Brain microvascular endothelial cell (primary cell): ENCODE results near the gene CCDC150.
"Not testable (repeated sequence)": the region's sequence is repeated elsewhere in the genome, so short reads cannot be mapped to it uniquely, and the experiment has no call there.

Experiments used
- DNase-seq: peaks from one replicate; pipeline ENCODE4 v3.0.0-alpha.2; 2020
- H3K27ac ChIP-seq: fragments of 250-450 bp; sonication (Bioruptor Pico); 2 replicates; pipeline ENCODE4 v1.5.1; 2020; ENCODE audit warnings: mild to moderate bottlenecking, moderate library complexity
- H3K27me3 ChIP-seq: fragments of 250-450 bp; sonication (Bioruptor Pico); replicated peaks from 2 replicates; pipeline ENCODE4 v1.5.1; 2020; ENCODE audit warnings: mild to moderate bottlenecking
- H3K36me3 ChIP-seq: fragments of 250-450 bp; sonication (Bioruptor Pico); replicated peaks from 2 replicates; pipeline ENCODE4 v1.5.1; 2020; ENCODE audit warnings: mild to moderate bottlenecking
- H3K4me3 ChIP-seq: 2 replicates; pipeline ENCODE4 v1.5.1; 2011; ENCODE audit warnings: low read depth, mild to moderate bottlenecking, control low read depth, low read length, moderate library complexity
- CTCF ChIP-seq: IDR thresholded peaks from 2 replicates; pipeline ENCODE4 v1.5.1; 2011; ENCODE audit warnings: low read depth, mild to moderate bottlenecking, moderate library complexity, low read length, control low read depth, inconsistent platforms; ENCODE audit errors: missing control alignments
- in situ Hi-C: cut with HindIII; loops from 2 replicates; pipeline ENCODE4 v1.10.0; 2017; ENCODE audit warnings: low sequenced_read_pairs, low pct_ligation_motif_present

CCDC150 gene

DNA sequence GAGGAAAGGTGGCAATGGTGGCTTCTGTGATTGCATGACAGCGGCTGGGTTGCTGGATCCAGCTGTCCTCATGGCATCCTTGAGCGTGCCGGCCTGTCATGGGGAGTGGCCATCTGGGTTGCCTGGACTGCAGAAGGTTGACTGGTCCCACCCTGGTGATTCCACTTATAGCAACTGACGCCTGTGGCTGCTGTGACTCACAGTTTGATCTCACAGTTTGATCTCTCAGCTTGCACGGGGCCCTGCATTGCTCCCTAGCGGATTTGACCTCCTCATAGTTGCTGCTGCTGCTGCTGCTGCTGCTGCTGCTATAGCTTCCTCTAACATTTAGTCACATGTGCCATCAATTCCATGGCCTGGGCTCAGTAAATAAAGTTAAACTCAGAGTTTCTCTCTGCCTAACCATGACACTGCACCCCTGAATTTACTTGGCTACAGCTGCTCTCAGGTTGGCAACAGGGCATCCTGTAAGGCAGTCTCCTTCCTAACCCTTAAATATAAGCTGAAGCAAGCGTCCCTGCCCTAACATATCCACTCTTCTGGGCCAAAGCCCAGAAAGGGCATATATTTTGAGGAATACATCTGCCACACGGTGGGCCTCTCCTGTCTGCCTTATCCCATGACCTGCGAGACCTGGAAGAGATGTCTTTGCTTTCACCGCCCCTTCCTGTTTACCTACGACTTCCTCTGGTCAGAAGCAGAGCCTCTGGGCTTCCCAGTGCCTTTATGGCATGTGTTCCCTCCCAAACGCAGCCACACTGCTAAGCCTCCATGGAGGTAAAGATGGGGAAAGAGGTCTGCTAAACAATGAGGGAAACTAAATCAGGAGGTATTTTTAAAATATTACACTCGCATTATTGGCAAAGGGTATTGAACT lies 37.8 kb upstream of the CCDC150 start:
- Histone ChIP-seq H3K27ac (peak overlapping the region; percentile 85), H3K27me3 (no peaks in the 10 kb centered on the region), H3K4me3 (no peak overlapping the region), H3K36me3 (no peaks in the 10 kb centered on the region)
- DNase-seq: peak; percentile 99
- in situ Hi-C loops: no loop called here
- peak; percentile 45 for TF ChIP-seq CTCF

DNA sequence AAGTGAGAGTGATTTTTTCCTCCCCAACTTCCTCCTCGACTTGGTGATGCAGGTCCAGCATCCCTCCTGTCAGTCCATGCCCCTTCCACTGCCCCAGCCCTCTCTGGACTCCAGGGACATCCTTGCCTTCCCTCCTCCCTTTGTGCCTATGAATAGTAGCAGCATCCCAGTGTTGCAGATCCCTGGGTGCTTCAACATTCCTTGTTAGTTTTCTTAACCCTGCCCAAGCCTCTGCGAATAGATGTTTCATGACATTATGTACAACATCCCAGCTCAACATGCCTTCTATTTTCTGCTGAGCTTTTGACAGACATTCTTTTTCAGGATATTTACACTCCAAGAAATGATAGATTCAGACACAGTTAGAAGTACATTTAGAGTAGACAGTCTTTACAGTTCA lies 35.3 kb upstream of the CCDC150 start:
- Histone ChIP-seq H3K36me3 (no peaks in the 10 kb centered on the region), H3K4me3 (no peak overlapping the region), H3K27ac (no peak overlapping the region), H3K27me3 (no peaks in the 10 kb centered on the region)
- peak; percentile 25 for DNase-seq
- in situ Hi-C loops: no loop called here
- no peak for TF ChIP-seq CTCF

DNA sequence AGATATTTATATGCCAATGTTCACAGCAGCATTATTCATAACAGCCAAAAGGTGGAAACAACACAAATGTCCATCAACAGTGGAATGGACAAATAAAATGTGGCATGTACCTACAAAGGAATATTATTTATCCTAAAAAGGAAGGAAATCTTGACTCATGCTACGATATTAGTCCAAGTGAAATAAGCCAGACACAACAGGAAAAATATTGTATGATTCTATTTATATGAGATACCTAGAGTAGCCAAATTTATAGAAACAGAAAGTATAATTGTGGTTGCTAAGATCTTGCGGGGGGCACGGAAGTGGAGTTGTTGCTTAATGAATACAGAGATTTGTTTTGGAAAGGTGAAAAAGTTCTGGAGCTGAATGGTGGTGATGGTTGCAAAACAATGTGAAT lies 33.0 kb upstream of the CCDC150 start:
- Histone ChIP-seq H3K4me3 (no peak overlapping the region), H3K27me3 (no peaks in the 10 kb centered on the region), H3K36me3 (no peaks in the 10 kb centered on the region), H3K27ac (no peak overlapping the region)
- DNase-seq: no peak
- in situ Hi-C loops: no loop called here
- no peak for TF ChIP-seq CTCF

GRCh38 chr2:196607073-196607472 lies 32.4 kb upstream of the CCDC150 start:
- in situ Hi-C loops: no loop called here
- H3K27me3 ChIP-seq: no peaks in the 10 kb centered on the region
- H3K4me3 ChIP-seq: no peak overlapping the region
- no peak for TF ChIP-seq CTCF
- DNase-seq: peak; percentile 34
- H3K36me3 ChIP-seq: no peaks in the 10 kb centered on the region
- no peak overlapping the region for H3K27ac ChIP-seq

GRCh38 chr2:196607896-196608295 lies 31.6 kb upstream of the CCDC150 start:
- peak; percentile 60 for DNase-seq
- H3K27ac ChIP-seq, in situ Hi-C loops, H3K36me3 ChIP-seq, H3K4me3 ChIP-seq, H3K27me3 ChIP-seq: not testable (repeated sequence)

DNA sequence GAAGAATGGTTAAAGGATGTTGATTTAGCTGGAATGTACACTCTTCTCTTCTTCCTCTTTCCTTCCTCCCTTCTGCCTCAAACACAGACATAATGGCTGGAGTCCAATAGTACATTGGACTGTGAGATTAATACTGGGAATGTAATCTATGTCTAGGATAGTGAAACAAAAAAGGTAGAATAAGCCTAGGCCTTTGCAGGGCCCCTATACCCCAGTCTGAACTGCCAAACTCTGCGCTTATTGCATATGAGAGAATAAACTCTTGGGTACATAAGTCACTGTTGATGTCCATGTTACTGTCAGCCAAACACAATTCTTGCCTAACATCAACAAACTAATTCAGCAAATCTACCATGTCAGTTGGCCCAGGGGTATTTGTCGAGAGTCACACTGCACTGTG lies 29.7 kb upstream of the CCDC150 start:
- no peak for TF ChIP-seq CTCF
- H3K27ac ChIP-seq: no peak overlapping the region
- no peaks in the 10 kb centered on the region for H3K36me3 ChIP-seq
- H3K27me3 ChIP-seq: no peaks in the 10 kb centered on the region
- no peak overlapping the region for H3K4me3 ChIP-seq
- DNase-seq: no peak
- in situ Hi-C loops: no loop called here
